ENCODE data around the gene FUT4. TPM values are rescaled to one million over a fixed set of nuclear protein-coding genes. Genes with fewer than 3 reads are reported as not detected.
A peak's percentile ranks its signal among the peaks of the same experiment; 100 is the strongest.

The FUT4 gene
- total RNA-seq, 1 experiment from 2014 or later: 5.7 TPM

GRCh38 chr11:94533206-94533605, 10.5 kb upstream of the FUT4 start:
- H3K9me3 ChIP-seq (ENCODE audit: control insufficient read depth in 1 of 2, insufficient read depth in 1 of 2, low read depth in 1 of 2, low read length in 2 of 2): no peaks in the 10 kb centered on the region
- H3K79me2 ChIP-seq (ENCODE audit: insufficient read depth, low read length): no peaks in the 10 kb centered on the region
- H3K4me1 ChIP-seq (ENCODE audit: control insufficient read depth in 1 of 2, insufficient read depth in 2 of 2, low read length in 2 of 2): peaks cover 0 to 4% of the 10 kb centered on the region in 2 experiments; a peak in 1 of 4 replicates
- no peak overlapping the region for H3K9ac ChIP-seq (ENCODE audit: low read length)
- BruUV-seq (replicated peaks): no TSS peak
- no peak overlapping the region for H3K4me3 ChIP-seq (replicated peaks in 1 of 2; ENCODE audit: low read depth in 1 of 2, low read length in 2 of 2)
- DNase-seq (ENCODE audit: low read depth, low spot score): no peak
- no peaks in the 10 kb centered on the region for H3K27me3 ChIP-seq (ENCODE audit: insufficient read depth, low read length)
- H4K20me1 ChIP-seq (ENCODE audit: insufficient read depth): no peaks in the 10 kb centered on the region
- no peak overlapping the region for H3K4me2 ChIP-seq (ENCODE audit: low read length)
- no peak for ATAC-seq
- no peaks in the 10 kb centered on the region for H3K36me3 ChIP-seq (ENCODE audit: control insufficient read depth in 1 of 2, insufficient read depth in 2 of 2, low read length in 2 of 2)
- POLR2A ChIA-PET: no interaction called here
- no peaks in the 10 kb centered on the region for H3K9me2 ChIP-seq (ENCODE audit: insufficient read depth)
- CTCF ChIA-PET: no interaction called here
- H2AFZ ChIP-seq (ENCODE audit: low read depth, low read length, poor library complexity, severe bottlenecking): peak overlapping the region; percentile 31
- TF ChIP-seq EZH2 (IDR thresholded peaks at IDR 0.05): no peak
- TF ChIP-seq POLR2AphosphoS5 (IDR thresholded peaks at IDR 0.05; ENCODE audit: low read depth, low read length): no peak
- no peak for TF ChIP-seq CEBPB (IDR thresholded peaks at IDR 0.05; ENCODE audit: low read depth)
- TF ChIP-seq MAX (IDR thresholded peaks at IDR 0.05): no peak
- TF ChIP-seq TCF7L2 (IDR thresholded peaks at IDR 0.05; ENCODE audit: borderline replicate concordance, extremely low read depth, insufficient read depth, insufficient read length): no peak
- no peak for TF ChIP-seq JUND (IDR thresholded peaks at IDR 0.05)
- TF ChIP-seq REST (IDR thresholded peaks at IDR 0.05; ENCODE audit: low read depth): no peak
- TF ChIP-seq ELF1 (IDR thresholded peaks at IDR 0.05; ENCODE audit: borderline replicate concordance, low read depth): no peak
- TF ChIP-seq POLR2A (IDR thresholded peaks at IDR 0.05; ENCODE audit: borderline replicate concordance, extremely low read depth, insufficient read depth, insufficient read length): no peak
- no peak for TF ChIP-seq EGR1 (IDR thresholded peaks at IDR 0.05; ENCODE audit: low read depth)
- TF ChIP-seq SRF (IDR thresholded peaks at IDR 0.05; ENCODE audit: low read depth): no peak
- TF ChIP-seq RAD21 (IDR thresholded peaks at IDR 0.05; ENCODE audit: low read depth): no peak
- RAD21 ChIA-PET (ENCODE audit: low non-redundant PET in 1 of 2, low total read pairs in 2 of 2, uncharacterized antibody in 2 of 2, unreplicated experiment in 2 of 2): no interaction called here
- H3K27ac ChIP-seq (ENCODE audit: low read depth, low read length): no peak overlapping the region
- intact Hi-C loops (cut with micrococcal nuclease): no loop called here
